22Rv1 (cell line): ENCODE measurements around the gene IGSF9B.
"Not testable (repeated sequence)": the region's sequence is repeated elsewhere in the genome, so short reads cannot be mapped to it uniquely, and the experiment has no call there.

Experiments
- H3K27ac ChIP-seq: fragments of 450-650 bp; 2 replicates; pipeline ENCODE4 v1.5.1; 2017
- ZFX ChIP-seq: fragments of 450-650 bp; IDR thresholded peaks from 2 replicates; pipeline ENCODE4 v1.6.1; 2017; ENCODE audit warnings: antibody characterized with exemption, borderline replicate concordance
- TF ChIP-seq, protein P1 (sequence below): fragments of 450-650 bp; IDR thresholded peaks from 2 replicates; pipeline ENCODE4 v1.5.1; 2017; ENCODE audit warnings: mild to moderate bottlenecking

IGSF9B gene

DNA sequence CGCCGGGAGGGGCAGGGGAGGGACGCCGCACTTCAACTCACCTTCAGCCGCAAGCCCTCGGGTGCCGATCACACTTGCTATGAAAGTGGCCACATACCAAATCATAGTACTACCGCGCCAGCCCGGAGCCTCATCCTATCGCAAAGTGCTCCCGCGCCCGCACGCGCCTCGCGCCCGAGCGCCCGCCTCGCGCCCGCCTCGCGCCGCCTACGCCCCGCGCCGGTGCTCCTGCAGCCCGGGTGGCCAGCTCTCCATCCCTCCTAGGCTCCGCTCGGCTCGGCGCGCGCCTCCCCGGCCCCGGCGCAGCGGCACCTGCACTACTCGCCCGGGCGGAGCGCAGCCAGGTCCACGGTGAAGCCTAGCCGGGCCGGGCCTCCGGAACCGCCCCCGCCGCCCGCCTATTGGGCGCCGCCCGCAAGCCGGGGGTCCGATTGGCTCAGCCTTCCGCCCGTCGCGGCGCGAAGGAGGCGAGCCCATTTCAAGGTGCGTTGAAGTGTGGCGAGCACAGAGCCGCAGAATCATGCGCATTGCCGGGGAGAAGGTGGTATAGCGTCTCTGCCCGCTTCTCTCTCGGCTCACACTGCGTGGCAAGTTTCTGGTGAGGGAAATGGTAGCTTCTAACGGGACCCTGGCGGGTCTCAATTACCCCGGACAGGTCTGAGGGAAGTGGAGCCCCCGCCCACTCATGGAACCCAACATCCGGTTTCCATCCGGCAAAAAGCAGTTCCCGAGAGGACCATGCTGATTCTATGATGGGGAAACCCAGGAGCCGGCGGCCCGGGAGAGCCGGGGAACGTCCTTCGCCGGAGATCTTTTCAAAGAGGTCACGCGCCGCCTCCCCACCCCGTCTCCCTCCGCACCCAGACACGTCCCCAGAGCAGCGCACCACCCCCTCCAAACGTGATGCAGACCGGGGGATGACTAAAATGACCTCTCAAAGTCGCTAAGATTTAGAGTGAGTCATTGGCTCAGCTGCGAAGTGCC is at the start of gene IGSF9B:
TSS of gene IGSF9B (minus strand) at position 319 of the 984 bp plus-strand sequence. CDS start at position 105, 214 bp downstream.
- TF ChIP-seq, protein P1, sequence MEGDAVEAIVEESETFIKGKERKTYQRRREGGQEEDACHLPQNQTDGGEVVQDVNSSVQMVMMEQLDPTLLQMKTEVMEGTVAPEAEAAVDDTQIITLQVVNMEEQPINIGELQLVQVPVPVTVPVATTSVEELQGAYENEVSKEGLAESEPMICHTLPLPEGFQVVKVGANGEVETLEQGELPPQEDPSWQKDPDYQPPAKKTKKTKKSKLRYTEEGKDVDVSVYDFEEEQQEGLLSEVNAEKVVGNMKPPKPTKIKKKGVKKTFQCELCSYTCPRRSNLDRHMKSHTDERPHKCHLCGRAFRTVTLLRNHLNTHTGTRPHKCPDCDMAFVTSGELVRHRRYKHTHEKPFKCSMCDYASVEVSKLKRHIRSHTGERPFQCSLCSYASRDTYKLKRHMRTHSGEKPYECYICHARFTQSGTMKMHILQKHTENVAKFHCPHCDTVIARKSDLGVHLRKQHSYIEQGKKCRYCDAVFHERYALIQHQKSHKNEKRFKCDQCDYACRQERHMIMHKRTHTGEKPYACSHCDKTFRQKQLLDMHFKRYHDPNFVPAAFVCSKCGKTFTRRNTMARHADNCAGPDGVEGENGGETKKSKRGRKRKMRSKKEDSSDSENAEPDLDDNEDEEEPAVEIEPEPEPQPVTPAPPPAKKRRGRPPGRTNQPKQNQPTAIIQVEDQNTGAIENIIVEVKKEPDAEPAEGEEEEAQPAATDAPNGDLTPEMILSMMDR = no peak
- no peak for TF ChIP-seq ZFX
- no peak within 1 kb of the TSS for H3K27ac ChIP-seq

- TF ChIP-seq ZFX = no peak
- TF ChIP-seq, protein P1 = no peak
- H3K27ac ChIP-seq = no peak overlapping the region
Measured at GRCh38 chr11:134004496-134005172, 47.9 kb upstream of the IGSF9B start.

DNA sequence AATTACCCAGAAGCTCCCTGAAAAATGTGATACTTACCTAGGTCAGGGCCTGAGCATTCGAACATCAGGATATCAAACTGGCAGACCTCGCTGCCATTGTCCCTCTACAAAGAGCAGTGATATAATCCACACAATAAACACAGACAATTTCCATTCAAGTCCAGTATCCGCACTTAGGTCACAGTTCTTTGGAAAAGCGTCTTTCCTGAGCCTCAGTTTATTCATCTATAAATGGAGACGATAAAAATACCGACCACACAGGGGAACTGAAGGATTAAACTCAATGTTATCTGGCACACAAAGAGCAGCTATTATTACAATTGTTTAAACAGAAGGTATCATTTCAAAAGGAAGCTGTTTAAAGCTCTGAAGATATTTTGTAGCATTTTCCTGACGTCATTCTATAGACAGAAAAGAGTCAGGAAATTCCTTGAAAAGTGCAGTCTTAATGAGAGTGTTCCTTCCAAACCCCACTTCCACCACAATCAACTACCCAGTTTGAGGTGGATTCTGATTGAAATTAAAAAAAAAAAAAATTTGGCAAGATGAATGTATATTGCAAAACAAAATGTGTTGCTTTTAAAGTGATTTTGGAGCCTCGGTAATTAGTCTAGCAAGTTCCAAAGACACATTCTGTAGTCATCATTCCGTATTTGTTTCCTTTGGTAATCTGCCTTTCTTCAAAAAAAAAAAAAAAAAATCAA is 47.2 kb upstream of the IGSF9B start:
- no peak overlapping the region for H3K27ac ChIP-seq
- no peak for TF ChIP-seq ZFX
- TF ChIP-seq, protein P1 = no peak

- not testable (repeated sequence) for H3K27ac ChIP-seq
Measured at GRCh38 chr11:134002819-134003218, 46.1 kb upstream of the IGSF9B start.

- H3K27ac ChIP-seq = not testable (repeated sequence)
Measured at GRCh38 chr11:134002338-134002737, 45.6 kb upstream of the IGSF9B start.

- no peak overlapping the region for H3K27ac ChIP-seq
- TF ChIP-seq, protein P1 = no peak
- TF ChIP-seq ZFX = no peak
Measured at GRCh38 chr11:134001596-134001995, 44.8 kb upstream of the IGSF9B start.

- TF ChIP-seq, protein P1 = no peak
- TF ChIP-seq ZFX = no peak
- H3K27ac ChIP-seq = no peak overlapping the region
Measured at GRCh38 chr11:134001088-134001487, 44.3 kb upstream of the IGSF9B start.

- TF ChIP-seq ZFX = no peak
- TF ChIP-seq, protein P1 = no peak
- H3K27ac ChIP-seq = no peak overlapping the region
Measured at GRCh38 chr11:133999355-133999754, 42.6 kb upstream of the IGSF9B start.
